ENCODE results near the gene DERA.

Gene DERA

DNA sequence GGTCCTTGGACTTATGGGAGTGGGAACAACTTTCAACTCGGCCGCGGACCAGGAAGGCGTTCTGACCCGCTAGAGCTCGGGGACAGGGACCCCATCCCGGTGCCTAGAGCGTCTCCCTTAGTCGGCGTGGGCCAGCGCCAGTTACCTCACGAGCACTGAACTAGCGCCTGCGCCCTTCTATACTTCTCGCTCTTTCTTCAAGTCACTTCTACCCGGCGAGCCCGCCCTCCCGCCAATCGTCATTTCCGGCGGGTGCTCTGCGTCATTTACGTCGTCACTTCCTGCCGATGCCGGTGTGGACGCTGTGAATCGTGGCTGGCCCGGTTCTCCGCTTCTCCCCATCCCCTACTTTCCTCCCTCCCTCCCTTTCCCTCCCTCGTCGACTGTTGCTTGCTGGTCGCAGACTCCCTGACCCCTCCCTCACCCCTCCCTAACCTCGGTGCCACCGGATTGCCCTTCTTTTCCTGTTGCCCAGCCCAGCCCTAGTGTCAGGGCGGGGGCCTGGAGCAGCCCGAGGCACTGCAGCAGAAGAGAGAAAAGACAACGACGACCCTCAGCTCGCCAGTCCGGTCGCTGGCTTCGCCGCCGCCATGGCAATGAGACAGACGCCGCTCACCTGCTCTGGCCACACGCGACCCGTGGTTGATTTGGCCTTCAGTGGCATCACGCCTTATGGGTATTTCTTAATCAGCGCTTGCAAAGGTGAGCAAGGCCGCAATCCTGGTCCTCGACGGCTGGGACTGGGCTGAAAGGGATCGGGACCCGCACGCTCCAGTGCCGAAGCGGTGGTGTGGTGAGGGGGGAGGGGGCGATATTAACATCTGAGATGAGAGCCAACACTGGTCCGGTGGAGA lies 28.8 kb upstream of the DERA start, which contains the start of gene STRAP:
Gene STRAP, plus strand, starts transcription at position 270 of the 854 bp plus-strand sequence. Its CDS starts 321 bp downstream, at position 591.
- no peaks in the 10 kb centered on the region for H3K9me3 ChIP-seq (ENCODE audit: control insufficient read depth, insufficient read depth, low read depth, low read length)
- peak within 1 kb of the TSS; percentile 94 for H3K27ac ChIP-seq (ENCODE audit: low read depth, low read length)
- H3K4me1 ChIP-seq (ENCODE audit: control insufficient read depth, insufficient read depth, low read length): 0 out of 2 replicates have a peak, but pooled peaks cover 2% of the 10 kb centered on the region
- H3K36me3 ChIP-seq (ENCODE audit: control insufficient read depth, insufficient read depth, low read length): peaks cover 35% of the 10 kb centered on the region
- peak within 1 kb of the TSS; percentile 92 for H3K9ac ChIP-seq (ENCODE audit: low read length)
- H3K27me3 ChIP-seq (ENCODE audit: control insufficient read depth, insufficient read depth, low read length): no peaks in the 10 kb centered on the region
- H3K4me3 ChIP-seq (ENCODE audit: low read depth, low read length): peak within 1 kb of the TSS; percentile 77

DNA sequence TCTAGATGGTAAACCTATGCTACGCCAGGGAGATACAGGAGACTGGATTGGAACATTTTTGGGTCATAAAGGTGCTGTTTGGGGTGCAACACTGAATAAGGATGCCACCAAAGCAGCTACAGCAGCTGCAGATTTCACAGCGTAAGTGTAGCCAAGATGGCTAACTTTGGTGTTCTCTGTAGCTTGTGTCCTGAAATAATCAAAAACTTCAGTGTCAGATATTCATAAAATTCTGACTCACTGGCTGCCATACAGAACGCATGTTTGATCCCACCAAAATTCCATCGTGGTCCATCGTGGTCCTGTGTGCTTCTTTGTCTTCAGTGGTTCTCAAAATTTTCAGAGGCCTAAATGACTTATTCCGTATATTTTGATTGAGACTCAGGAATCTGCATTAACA lies 27.6 kb upstream of the DERA start:
- H3K9me3 ChIP-seq (ENCODE audit: control insufficient read depth, insufficient read depth, low read depth, low read length): no peaks in the 10 kb centered on the region
- H3K27ac ChIP-seq (ENCODE audit: low read depth, low read length): no peak overlapping the region
- H3K36me3 ChIP-seq (ENCODE audit: control insufficient read depth, insufficient read depth, low read length): peaks cover 46% of the 10 kb centered on the region
- H3K27me3 ChIP-seq (ENCODE audit: control insufficient read depth, insufficient read depth, low read length): no peaks in the 10 kb centered on the region
- peak overlapping the region; percentile 92 for H3K9ac ChIP-seq (ENCODE audit: low read length)
- 0 out of 2 replicates have a peak, but pooled peaks cover 2% of the 10 kb centered on the region for H3K4me1 ChIP-seq (ENCODE audit: control insufficient read depth, insufficient read depth, low read length)
- peak overlapping the region; percentile 77 for H3K4me3 ChIP-seq (ENCODE audit: low read depth, low read length)

DNA sequence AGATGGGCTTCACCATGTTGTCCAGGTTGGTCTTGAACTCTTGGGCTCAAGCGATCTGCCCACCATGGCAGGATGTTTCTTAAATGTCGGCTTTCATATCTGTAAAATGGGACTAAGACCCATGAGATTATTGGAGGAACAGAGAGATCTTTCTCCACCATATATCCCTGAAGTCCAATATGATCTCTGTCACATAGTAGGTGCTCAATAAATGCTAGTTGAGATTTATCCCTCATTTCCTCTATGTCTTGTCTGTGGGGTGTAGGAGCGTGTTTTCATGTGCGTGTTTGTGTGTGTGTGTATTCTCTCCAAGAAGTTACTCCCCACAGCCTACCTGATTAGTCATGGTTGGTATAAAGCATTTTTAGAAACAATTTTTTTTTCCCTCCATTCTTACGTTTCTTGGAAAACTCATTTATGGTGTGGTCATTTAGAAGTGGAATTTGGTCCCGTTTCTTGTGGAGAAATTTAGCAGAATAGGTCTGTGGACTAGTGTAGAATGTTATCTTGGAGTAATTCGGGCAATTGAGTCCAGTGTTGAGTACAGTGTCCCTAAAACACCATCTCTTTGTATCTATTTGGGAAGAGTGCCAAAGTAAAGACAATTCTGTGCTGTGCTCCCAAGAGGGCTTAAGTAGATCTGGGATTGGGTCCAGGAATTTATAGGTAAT lies 24.6 kb upstream of the DERA start:
- Histone ChIP-seq H3K9ac (ENCODE audit: low read length) (no peak overlapping the region), H3K27me3 (ENCODE audit: control insufficient read depth, insufficient read depth, low read length) (no peaks in the 10 kb centered on the region), H3K36me3 (ENCODE audit: control insufficient read depth, insufficient read depth, low read length) (peaks cover 68% of the 10 kb centered on the region), H3K9me3 (ENCODE audit: control insufficient read depth, insufficient read depth, low read depth, low read length) (no peaks in the 10 kb centered on the region), H3K4me3 (ENCODE audit: low read depth, low read length) (no peak overlapping the region), H3K27ac (ENCODE audit: low read depth, low read length) (no peak overlapping the region), H3K4me1 (ENCODE audit: control insufficient read depth, insufficient read depth, low read length) (no peaks in the 10 kb centered on the region)

DNA sequence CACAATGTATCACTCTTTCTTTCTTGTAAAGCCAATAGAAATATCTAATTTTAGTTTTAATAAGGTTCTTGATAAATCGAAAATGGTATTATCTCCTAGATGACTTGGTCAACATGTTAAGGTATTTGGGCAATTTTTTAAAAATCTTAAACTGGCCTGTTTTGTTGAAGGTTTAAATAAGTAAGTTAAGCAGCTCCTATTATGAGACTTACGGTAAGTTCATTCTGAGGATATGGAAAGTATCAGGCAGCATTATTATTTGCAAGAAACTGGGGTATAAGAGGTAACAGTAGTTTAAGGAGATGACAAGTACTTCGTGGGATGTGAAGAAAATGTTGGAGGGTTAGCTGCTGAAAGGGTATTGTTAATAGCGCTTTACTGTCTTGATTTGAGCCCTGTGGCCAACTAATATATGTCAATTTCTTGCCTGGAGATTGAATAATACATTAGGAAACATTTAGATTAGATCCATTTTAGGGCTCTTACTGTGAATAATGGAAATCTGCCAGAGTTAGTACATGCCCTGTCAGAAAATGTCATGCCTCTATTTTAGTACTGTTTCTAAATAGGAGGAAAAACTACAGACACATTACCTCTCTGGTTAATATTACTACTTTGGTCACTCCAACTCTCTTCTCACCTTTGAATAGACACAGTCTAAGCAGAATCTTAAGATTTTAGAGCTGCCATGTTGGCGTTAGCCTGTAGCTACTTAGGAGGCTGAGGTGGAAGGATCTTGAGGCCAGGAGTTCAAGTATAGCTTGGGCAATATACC lies 23.9 kb upstream of the DERA start:
- H3K4me3 ChIP-seq (ENCODE audit: low read depth, low read length): no peak overlapping the region
- no peaks in the 10 kb centered on the region for H3K4me1 ChIP-seq (ENCODE audit: control insufficient read depth, insufficient read depth, low read length)
- H3K9ac ChIP-seq (ENCODE audit: low read length): no peak overlapping the region
- H3K27ac ChIP-seq (ENCODE audit: low read depth, low read length): no peak overlapping the region
- peaks cover 74% of the 10 kb centered on the region for H3K36me3 ChIP-seq (ENCODE audit: control insufficient read depth, insufficient read depth, low read length)
- H3K9me3 ChIP-seq (ENCODE audit: control insufficient read depth, insufficient read depth, low read depth, low read length): no peaks in the 10 kb centered on the region
- no peaks in the 10 kb centered on the region for H3K27me3 ChIP-seq (ENCODE audit: control insufficient read depth, insufficient read depth, low read length)

DNA sequence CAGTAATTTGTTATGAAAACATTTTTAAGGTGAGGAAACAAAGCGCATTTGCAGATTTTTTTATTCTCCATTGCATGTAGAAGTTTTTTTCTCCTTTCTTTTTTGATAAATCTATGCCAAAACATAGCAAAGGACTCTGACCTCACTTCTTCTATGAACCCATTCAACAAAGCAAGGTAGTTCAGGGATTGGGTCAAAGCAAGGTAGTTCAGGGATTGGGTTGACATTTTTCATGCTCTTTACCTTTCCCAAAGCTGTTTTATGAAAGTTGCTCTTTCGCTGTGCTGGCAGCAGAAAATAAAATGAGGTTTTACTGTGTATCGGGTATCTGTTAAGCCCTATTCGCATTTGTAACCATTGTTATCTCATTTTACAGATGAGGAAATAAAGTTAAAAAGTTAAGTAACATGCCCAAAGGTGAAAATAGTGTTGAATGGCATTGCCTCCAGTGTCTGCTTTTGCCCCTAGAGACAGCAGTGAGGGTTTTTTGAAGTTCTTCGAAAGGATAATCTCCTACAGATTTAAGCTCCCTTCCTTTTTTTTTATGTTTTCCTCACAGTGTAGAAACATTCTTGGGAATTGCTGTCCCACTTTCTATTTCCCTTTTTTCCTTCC lies 18.4 kb upstream of the DERA start:
- Histone ChIP-seq H3K4me3 (ENCODE audit: low read depth, low read length) (no peak overlapping the region), H3K27ac (ENCODE audit: low read depth, low read length) (no peak overlapping the region), H3K9ac (ENCODE audit: low read length) (no peak overlapping the region), H3K9me3 (ENCODE audit: control insufficient read depth, insufficient read depth, low read depth, low read length) (no peaks in the 10 kb centered on the region), H3K27me3 (ENCODE audit: control insufficient read depth, insufficient read depth, low read length) (no peaks in the 10 kb centered on the region), H3K4me1 (ENCODE audit: control insufficient read depth, insufficient read depth, low read length) (no peaks in the 10 kb centered on the region), H3K36me3 (ENCODE audit: control insufficient read depth, insufficient read depth, low read length) (peaks cover 86% of the 10 kb centered on the region)

DNA sequence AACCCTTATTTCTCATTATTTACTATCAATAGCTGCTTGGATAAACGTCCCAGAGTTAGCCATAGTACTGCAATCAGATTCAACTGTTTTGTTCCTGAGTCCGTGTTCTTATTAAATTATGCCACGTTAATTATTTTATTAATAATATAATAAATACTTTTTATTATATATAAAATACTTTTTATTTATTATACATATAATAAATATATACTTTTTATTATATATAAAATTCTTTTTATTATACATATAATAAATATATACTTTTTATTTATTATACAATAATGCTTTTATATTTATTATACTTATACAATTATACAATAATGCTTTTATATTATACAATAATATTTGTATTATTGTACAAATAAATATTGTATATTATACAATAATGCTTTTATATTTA lies 17.9 kb upstream of the DERA start:
- Histone ChIP-seq H3K4me3 (ENCODE audit: low read depth, low read length) (no peak overlapping the region), H3K36me3 (ENCODE audit: control insufficient read depth, insufficient read depth, low read length) (peaks cover 85% of the 10 kb centered on the region)

DNA sequence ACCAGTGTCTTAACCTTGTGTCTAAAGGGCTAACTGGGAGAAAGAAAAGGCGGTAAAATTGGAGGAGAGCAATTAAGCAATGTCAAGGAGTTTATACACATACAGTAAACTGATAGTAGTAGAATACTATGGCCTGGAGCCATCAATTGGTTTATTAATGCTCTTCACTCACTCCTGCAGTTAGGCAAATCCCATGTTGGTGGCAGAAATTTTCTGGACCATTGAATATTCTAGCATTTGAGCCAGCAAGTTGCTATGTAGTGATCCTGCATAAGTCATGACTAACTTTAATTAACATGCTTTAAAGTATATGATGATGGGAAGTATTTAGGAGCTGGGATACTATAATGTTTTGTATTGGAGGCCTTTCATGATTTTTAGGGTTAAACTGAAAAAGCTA lies 14.3 kb upstream of the DERA start:
- H3K27me3 ChIP-seq (ENCODE audit: control insufficient read depth, insufficient read depth, low read length): no peaks in the 10 kb centered on the region
- no peaks in the 10 kb centered on the region for H3K9me3 ChIP-seq (ENCODE audit: control insufficient read depth, insufficient read depth, low read depth, low read length)
- H3K4me3 ChIP-seq (ENCODE audit: low read depth, low read length): no peak overlapping the region
- no peak overlapping the region for H3K9ac ChIP-seq (ENCODE audit: low read length)
- no peaks in the 10 kb centered on the region for H3K4me1 ChIP-seq (ENCODE audit: control insufficient read depth, insufficient read depth, low read length)
- peaks cover 91% of the 10 kb centered on the region for H3K36me3 ChIP-seq (ENCODE audit: control insufficient read depth, insufficient read depth, low read length)
- no peak overlapping the region for H3K27ac ChIP-seq (ENCODE audit: low read depth, low read length)

More for the DNA sequence above, 17.9 kb upstream of the DERA start:
- Histone ChIP-seq H3K9ac (ENCODE audit: low read length) (no peak overlapping the region), H3K27ac (ENCODE audit: low read depth, low read length) (no peak overlapping the region), H3K4me1 (ENCODE audit: control insufficient read depth, insufficient read depth, low read length) (no peaks in the 10 kb centered on the region), H3K27me3 (ENCODE audit: control insufficient read depth, insufficient read depth, low read length) (no peaks in the 10 kb centered on the region), H3K9me3 (ENCODE audit: control insufficient read depth, insufficient read depth, low read depth, low read length) (no peaks in the 10 kb centered on the region)

DNA sequence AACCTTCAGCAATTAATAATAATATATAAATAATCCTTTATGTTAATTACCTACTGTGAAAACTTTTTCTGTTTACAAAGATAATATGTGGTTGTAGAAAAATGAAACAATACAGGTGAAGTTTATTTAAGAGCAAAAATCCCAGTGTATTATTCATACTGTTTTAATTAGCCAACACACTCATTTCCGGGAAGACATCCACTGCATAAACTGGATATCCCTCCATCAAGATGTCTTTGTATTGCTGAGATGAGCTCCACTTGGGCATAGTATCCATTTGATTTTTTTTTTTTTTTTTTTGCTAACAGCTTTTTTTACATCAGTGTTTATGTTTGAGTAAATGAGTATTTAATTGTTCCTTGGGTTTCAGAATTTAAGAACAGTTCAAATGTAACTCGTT lies 13.7 kb upstream of the DERA start:
- Histone ChIP-seq H3K9ac (ENCODE audit: low read length) (no peak overlapping the region), H3K27ac (ENCODE audit: low read depth, low read length) (no peak overlapping the region), H3K4me3 (ENCODE audit: low read depth, low read length) (no peak overlapping the region), H3K9me3 (ENCODE audit: control insufficient read depth, insufficient read depth, low read depth, low read length) (no peaks in the 10 kb centered on the region), H3K4me1 (ENCODE audit: control insufficient read depth, insufficient read depth, low read length) (no peaks in the 10 kb centered on the region), H3K27me3 (ENCODE audit: control insufficient read depth, insufficient read depth, low read length) (no peaks in the 10 kb centered on the region), H3K36me3 (ENCODE audit: control insufficient read depth, insufficient read depth, low read length) (peaks cover 92% of the 10 kb centered on the region)

DNA sequence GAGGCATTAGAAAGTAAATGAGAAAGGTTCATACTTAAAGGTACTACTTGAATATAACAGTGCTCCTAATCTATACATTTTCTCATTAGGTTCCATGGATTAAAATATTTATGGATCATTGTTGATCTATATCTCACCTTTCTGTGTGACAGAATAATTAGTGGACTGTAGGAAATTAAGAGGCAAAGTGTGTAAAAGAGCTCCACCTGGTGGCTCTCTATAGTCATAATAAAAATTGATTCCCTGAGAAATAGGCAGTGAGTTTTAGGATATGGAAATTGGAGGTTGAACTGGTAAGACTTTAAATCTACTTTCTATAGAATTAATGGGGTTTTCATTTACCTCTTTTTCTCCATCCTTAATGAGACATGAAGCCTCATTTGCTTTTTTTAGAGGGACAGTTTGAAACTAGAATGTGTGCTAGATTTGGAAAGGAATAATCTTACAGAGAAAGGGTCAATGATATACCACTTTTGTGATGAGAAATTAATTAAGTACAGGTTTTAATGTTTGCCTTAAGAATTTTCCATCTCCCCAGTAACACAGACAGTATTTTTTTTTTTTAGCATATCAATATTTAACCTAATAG lies 11.8 kb upstream of the DERA start:
- peaks cover 95% of the 10 kb centered on the region for H3K36me3 ChIP-seq (ENCODE audit: control insufficient read depth, insufficient read depth, low read length)
- no peak overlapping the region for H3K4me3 ChIP-seq (ENCODE audit: low read depth, low read length)
- no peak overlapping the region for H3K27ac ChIP-seq (ENCODE audit: low read depth, low read length)
- no peaks in the 10 kb centered on the region for H3K9me3 ChIP-seq (ENCODE audit: control insufficient read depth, insufficient read depth, low read depth, low read length)
- no peak overlapping the region for H3K9ac ChIP-seq (ENCODE audit: low read length)
- no peaks in the 10 kb centered on the region for H3K4me1 ChIP-seq (ENCODE audit: control insufficient read depth, insufficient read depth, low read length)
- H3K27me3 ChIP-seq (ENCODE audit: control insufficient read depth, insufficient read depth, low read length): no peaks in the 10 kb centered on the region

DNA sequence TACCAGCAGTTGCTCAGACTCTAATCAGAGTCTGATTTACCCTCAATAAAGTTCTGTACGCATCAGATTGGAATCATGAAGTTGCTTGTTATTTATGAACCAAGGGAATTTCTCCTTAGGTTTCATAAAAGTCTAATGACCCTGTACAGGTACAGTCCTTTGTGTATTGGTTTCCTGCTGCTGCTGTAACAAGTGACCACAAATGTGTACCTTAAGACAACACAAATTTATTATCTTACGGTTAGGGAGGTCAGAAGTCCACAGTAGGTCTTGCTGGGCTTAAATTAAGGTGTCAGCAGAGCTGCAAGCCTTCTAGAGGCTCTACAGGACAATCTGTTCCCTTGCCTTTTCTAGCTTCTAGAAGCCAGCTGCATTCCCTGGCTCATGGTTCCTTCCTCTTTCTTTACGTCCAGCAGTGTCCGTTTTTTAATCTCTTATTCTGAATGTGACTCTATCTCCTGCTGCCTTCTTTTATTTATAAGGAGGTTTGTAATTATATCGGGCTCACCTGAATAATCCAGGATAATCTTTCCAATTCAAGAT lies 6.7 kb upstream of the DERA start:
- no peak overlapping the region for H3K27ac ChIP-seq (ENCODE audit: low read depth, low read length)
- H3K9me3 ChIP-seq (ENCODE audit: control insufficient read depth, insufficient read depth, low read depth, low read length): no peaks in the 10 kb centered on the region
- H3K4me1 ChIP-seq (ENCODE audit: control insufficient read depth, insufficient read depth, low read length): no peaks in the 10 kb centered on the region
- peaks cover 59% of the 10 kb centered on the region for H3K36me3 ChIP-seq (ENCODE audit: control insufficient read depth, insufficient read depth, low read length)
- no peaks in the 10 kb centered on the region for H3K27me3 ChIP-seq (ENCODE audit: control insufficient read depth, insufficient read depth, low read length)
- no peak overlapping the region for H3K4me3 ChIP-seq (ENCODE audit: low read depth, low read length)
- no peak overlapping the region for H3K9ac ChIP-seq (ENCODE audit: low read length)

All from HUES6 (cell line).